HG03521 (cell line): ENCODE measurements around the gene DEFB128.
"Not testable (repeated sequence)": the region's sequence is repeated elsewhere in the genome, so short reads cannot be mapped to it uniquely, and the experiment has no call there.

Experiments
- ATAC-seq: cut with Tn5 transposase; IDR thresholded peaks from one replicate; pipeline ENCODE4 v1.9.1; 2021; ENCODE audit warnings: mild to moderate bottlenecking, moderate library complexity; ENCODE audit not compliant: unreplicated experiment

DEFB128 gene

DNA sequence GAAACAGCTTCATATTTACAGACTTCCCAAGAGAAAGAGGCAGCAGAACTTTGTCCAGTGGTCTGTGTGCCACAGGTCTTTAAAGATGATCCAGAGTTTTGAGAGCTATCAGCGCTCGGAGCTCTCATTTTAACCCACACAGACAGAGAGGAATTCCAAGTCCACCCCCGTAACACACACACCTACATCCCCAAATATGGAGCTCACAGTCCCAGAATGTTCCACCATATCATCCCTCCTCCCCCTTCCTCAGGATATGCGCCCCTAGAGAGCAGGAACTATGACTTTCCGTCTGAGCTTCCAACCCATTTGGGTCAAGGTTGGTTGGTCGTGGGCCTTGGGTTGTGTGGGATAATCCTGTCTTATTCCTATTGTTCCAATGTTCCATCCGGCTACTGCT is at the start of gene DEFB128:
TSS of gene DEFB128 (minus strand) at position 101 of the 400 bp plus-strand sequence. CDS start at position 13, 88 bp downstream.
- ATAC-seq, result no peak

DNA sequence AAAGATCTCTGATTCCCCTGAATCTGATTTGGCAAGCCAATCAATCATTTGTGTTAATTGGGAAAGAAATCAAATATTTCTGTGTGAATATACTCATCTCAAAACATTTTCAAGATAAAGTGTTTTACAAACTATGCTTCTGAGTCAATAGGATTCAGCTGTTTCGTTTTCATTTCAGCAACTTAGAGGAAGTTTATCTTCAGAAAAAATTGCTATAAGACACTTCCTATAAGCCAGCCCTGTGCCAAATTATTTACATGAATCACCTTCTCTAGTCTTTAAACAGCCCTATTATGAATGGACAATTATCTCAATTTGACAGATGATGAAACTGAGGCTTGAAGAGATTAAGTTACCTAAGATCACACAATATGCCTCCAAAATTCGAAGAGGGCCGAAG is 48.4 kb upstream of the DEFB128 start:
- ATAC-seq, result no peak

- no peak for ATAC-seq
These were observed 48.0 kb upstream of the DEFB128 start for GRCh38 chr20:237489-237888.

- ATAC-seq, result no peak
These were observed 46.4 kb upstream of the DEFB128 start for GRCh38 chr20:235891-236290.

DNA sequence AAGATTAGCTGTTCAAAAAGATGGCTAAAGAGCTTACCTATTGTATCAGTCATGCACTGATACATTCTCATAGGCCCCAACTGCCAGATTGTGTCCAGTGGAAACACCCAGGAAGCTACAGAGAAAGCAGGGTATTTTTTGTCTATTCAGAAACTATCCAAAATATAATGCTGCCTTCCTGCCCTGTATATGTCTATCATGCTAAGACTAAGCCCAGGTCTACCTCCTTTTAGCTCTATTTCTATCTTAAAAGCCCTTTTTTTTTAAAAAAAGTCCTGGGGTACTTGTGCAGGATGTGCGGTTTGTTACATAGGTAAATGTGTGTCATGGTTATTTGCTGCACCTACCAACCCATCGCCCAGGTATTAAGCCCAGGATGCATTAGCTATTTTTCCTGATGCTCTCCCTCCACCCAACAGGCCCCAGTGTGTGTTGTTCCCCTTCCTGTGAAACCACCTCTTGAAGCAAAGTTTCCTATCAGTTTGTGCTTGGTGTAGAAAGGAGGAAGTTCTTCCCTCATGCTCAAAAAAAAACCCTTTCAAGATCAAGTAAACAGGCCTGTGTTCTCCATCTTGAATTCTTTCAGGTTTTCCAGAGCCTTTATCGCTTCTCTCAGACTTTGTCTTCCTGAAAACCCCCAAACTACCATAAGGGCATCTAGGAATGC is 38.1 kb upstream of the DEFB128 start:
- ATAC-seq, result no peak

DNA sequence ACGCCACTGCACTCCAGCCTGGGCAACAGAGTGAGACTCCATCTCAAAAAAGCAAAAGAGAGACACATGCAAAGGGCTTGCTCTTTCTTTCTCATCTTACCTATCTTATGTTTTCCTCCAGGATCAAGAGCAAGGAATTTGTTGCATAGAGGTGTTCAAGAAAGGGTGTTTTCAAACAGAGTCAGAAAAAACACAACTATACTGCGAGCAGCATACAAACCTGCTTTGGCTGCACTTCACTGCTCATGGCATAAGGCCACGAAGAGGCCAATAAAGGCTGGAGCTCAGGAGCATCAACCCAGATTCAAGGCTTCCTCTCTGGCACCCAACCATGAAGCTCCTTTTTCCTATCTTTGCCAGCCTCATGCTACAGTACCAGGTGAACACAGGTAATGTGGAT is 37.4 kb upstream of the DEFB128 start, which contains the start of gene DEFB129:
TSS of gene DEFB129 (plus strand) at position 301 of the 400 bp plus-strand sequence. CDS start at position 332, 31 bp downstream.
- ATAC-seq, result no peak

DNA sequence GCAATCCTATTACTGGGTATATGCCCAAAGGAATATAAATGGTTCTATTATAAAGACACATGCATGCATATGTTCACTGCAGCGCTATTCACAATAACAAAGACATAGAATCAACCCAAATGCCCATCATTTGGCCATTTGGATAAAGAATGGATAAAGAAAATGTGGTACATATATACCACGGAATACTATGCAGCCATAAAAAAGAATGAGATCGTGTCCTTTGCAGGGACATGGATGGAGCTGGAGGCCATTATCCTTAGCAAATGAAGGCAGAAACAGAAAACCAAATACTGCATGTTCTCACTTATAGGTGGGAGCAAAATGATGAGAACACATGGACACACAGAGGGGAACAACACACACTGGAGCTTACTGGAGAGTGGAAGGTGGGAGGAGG is 36.4 kb upstream of the DEFB128 start:
- not testable (repeated sequence) for ATAC-seq

- ATAC-seq, result no peak
These were observed 31.8 kb upstream of the DEFB128 start for GRCh38 chr20:221258-221830.

DNA sequence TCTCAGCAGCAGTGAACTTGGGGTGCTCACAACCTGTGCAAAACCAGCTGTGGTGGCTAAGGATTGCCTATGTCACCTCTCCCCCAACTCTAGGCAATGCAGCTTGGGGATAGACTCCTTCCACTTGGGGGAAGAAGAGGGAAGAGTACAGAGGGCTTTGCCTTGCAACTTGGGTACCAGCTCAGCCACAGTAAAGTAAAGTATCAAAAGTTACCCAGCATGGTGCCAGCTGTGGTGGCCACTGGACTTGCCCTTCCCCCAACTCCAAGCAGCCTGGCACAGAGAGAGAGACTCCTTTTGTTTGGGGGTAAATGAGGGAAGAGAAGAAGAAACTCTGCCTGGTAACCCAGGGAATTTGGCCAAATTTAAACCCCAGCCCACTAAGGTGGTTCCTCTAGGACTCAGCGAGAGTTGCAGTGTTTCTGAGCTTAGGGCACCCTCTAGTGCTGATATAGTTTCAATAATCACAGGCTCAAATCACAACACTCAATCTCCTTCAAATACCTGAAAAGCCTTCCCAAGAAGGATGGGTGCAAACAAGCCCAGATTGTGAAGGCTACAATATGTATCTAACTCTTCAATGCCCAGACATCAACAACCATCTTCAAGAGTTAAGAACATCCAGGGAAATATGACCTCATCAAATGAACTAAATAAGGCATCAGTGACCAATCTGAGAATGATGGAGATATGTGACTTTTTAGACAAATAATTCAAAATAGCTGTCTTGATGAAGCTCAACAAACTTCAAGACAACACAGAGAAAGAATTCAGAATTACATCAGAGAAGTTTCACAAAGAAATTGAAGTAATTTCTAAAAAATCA is 30.0 kb upstream of the DEFB128 start:
- ATAC-seq, result no peak

GRCh38 chr20:217266-217665 is 27.8 kb upstream of the DEFB128 start:
- ATAC-seq, result no peak

DNA sequence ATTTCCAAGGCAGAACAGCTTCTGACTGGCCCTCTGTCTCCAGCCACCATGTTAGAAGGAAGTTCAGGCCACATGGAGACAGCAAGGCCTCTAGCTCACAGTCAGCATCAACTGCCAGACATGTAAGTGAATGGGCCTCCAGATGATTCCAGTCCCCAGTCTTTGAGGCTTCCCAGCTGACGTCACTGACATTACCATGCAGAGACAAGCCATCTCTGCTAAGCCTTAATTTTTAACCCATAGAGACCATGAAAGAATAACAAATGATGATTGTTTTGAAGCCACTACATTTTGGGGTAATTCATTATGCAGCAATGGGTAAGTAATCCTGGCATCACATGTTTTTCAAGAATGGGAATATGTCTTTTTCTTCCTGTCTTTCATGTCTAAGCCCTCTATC is 26.3 kb upstream of the DEFB128 start:
- no peak for ATAC-seq

GRCh38 chr20:214383-214782 is 24.9 kb upstream of the DEFB128 start:
- no peak for ATAC-seq

- ATAC-seq, result no peak
These were observed 21.4 kb upstream of the DEFB128 start for GRCh38 chr20:210809-211502.

DNA sequence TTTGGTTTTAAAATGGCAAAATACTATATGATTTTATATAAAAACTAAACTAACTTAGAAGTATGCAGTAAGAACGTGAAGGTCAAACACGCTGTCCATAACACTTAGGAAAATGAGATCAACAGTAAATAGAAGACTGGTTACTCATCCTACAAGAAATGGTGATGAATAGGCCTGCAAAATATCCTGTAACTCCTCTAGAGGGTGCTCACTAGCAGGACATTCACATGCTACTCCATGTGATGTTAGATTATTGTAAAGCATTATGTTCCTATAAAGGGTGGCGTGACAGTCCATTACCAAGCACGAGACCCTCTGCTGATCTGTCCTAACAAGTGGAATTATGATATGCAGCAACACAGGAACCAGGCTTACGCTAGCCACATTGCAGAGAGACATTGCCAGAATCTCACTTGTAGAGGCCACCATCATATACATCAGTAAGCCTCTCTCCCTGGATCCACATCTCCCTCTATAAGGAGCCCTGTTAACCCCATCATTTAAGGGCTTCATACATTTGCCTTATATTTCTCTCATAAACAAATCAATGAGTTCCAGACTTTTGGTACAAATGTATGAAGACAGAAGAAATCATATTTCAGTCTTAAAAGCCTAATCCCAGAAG is 19.5 kb upstream of the DEFB128 start:
- ATAC-seq, result no peak

DNA sequence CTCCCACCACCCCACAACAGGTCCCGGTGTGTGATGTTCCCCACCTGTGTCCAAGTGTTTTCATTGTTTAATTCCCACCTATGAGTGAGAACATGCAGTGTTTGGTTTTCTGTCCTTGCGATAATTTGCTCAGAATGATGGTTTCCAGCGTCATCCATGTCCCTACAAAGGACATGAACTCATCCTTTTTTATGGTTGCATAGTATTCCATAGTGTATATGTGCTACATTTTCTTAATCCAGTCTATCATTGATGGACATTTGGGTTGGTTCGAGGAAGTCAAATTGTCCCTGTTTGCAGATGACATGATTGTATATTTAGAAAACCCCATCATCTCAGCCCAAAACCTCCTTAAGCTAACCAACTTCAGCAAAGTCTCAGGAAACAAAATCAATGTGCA is 14.1 kb upstream of the DEFB128 start:
- ATAC-seq, result not testable (repeated sequence)

DNA sequence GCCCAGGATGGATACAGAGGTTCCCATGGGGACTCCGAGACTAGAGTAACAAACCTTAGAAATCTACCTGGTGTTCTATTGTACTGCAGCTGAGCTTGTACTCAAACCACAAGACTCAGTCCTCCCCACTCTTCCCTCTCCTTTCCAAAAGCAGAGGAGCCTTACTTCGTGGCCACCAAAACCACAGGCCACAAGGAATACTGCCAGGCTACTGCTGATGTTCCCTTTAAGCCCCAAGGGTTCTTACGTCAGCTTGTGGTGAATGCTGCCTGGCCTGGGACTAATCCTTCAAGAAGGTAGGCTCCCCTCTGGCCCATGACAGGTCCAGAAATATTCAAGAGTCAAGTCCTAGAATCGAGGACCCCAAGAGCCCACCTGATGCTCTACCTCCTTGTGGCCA is 10.5 kb upstream of the DEFB128 start:
- ATAC-seq, result no peak

DNA sequence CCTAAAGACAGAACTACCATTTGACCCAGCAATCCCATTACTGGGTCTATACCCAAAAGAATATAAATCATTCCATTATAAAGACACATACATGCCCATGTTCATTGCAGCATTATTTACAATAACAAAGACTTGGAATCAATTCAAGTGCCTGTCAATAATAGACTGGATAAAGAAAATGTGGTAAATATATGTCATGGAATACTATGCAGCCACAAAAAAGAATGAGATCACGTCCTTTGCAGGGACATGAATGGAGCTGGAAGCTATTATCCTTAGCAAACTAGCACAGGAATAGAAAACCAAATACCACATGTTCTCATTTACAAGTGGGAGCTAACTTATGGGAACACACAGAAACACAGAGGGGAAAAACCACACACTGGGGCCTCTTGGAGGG is 8.7 kb upstream of the DEFB128 start:
- no peak for ATAC-seq

GRCh38 chr20:187733-188132 is 1.8 kb downstream of the DEFB128 start:
- ATAC-seq, result no peak

DNA sequence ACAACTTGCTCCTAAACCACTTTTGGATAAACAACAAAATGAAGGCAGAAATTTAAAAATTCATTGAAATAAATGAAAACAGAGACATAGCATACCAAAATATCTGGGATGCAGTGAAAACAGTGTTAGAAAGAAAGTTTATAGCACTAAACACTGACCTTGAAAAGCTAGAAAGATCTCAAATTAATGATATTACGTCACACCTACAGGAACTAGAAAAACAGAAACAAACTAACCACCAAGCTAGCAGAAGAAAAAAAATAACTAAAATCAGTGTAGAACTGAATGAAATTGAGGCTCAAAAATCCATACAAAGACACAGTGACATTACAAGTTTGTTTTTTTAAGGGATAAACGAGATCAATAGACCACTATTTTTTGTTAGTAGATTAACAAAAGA is 5.2 kb downstream of the DEFB128 start:
- ATAC-seq, result no peak

GRCh38 chr20:168876-169275 is 20.6 kb downstream of the DEFB128 start:
- ATAC-seq, result no peak

DNA sequence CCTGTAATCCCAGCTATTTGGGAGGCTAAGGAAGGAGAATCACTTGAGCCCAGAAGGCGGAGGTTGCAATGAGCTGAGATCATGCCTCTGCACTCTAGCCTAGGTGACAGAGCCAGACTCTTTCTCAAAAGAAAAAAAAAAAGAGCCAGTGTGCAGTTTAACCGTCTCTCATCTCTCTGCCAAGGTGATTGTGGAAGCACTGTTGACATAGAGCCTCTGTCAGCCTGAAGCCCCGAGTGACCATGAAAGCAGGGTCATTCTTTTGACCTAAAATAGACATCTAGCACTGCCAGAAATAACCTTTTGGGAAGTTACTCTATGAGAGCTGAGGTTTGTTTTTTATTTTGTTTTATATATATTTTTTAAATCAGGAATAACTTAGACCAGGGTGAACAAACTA is 24.9 kb downstream of the DEFB128 start:
- ATAC-seq, result no peak
